ENCODE data around the gene KIF20B.

The KIF20B gene

DNA sequence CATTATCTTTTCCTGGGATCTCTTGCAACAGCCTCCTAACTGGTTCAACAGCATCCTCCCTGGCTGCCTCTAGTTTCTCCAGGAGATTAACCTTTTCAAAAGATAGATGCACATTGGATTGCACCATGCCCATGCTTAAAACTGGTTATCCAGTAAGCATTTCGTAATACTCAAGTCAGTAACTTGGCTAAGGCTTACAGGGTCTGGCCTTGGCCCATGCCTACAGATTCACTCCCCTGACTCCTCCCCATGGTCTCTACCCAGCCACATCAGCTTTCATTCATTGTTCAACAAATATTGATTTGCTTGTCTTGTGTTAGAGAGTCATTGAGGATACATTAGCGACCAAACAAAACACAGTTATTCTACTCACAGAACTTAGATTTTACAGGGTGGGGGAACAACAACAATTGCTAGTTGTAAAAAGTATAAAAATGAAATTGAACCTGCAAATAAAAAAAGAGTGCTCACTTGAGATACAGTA lies 1.8 kb upstream of the KIF20B start:
- no peak overlapping the region for H3K4me3 ChIP-seq (replicated peaks in 1 of 2; ENCODE audit: low read depth in 2 of 2, low read length in 2 of 2)
- peak in 1 of 2 donors; percentile 53 for DNase-seq (ENCODE audit: low read depth in 2 of 2)
- TF ChIP-seq, protein P1, sequence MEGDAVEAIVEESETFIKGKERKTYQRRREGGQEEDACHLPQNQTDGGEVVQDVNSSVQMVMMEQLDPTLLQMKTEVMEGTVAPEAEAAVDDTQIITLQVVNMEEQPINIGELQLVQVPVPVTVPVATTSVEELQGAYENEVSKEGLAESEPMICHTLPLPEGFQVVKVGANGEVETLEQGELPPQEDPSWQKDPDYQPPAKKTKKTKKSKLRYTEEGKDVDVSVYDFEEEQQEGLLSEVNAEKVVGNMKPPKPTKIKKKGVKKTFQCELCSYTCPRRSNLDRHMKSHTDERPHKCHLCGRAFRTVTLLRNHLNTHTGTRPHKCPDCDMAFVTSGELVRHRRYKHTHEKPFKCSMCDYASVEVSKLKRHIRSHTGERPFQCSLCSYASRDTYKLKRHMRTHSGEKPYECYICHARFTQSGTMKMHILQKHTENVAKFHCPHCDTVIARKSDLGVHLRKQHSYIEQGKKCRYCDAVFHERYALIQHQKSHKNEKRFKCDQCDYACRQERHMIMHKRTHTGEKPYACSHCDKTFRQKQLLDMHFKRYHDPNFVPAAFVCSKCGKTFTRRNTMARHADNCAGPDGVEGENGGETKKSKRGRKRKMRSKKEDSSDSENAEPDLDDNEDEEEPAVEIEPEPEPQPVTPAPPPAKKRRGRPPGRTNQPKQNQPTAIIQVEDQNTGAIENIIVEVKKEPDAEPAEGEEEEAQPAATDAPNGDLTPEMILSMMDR (IDR thresholded peaks at IDR 0.05; ENCODE audit: low read depth, low read length): no peak

DNA sequence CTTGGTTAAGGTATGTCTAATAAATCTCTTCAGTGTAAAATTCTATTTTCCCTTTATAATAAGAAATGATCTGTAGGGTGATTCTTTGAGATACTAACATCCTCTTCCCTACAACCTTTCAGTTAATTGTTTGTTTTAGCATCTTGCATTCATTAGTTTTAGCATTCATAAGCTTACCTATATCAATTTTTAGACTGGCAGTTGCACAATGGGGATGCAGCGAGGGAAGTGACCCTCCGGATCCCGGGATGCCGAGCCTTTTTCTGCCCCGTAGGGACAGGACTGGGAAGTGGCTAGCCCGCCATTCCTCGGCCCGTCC lies 508 bp upstream of the KIF20B start:
- TF ChIP-seq, protein P1 (IDR thresholded peaks at IDR 0.05; ENCODE audit: low read depth, low read length): no peak
- DNase-seq (ENCODE audit: low read depth in 2 of 2): no peak
- peak overlapping the region; percentile 86 to 95 for H3K4me3 ChIP-seq (replicated peaks in 1 of 2; ENCODE audit: low read depth in 2 of 2, low read length in 2 of 2)

DNA sequence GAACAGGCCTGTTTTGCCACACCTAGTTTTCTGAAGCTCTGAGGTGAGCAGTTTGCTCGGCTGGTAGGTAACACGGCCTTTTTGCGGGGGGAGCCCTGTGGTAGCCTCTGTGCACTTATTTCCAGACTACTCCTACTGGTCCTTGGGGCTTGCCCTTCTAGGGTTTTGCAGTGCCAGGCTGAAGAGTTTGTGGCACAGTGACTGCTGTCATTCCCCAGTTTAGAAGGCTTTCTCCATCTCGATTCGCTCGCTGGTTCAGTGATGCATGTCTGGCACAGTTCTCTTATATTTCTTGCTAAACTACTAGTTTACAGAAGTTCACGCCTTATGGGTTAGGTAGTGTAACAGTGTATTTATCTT lies 711 bp downstream of the KIF20B start:
- peak in 1 of 2 donors; percentile 28 for DNase-seq (ENCODE audit: low read depth in 2 of 2)
- H3K4me3 ChIP-seq (replicated peaks in 1 of 2; ENCODE audit: low read depth in 2 of 2, low read length in 2 of 2): peak overlapping the region; percentile 86 to 95
- TF ChIP-seq, protein P1 (IDR thresholded peaks at IDR 0.05; ENCODE audit: low read depth, low read length): no peak

DNA sequence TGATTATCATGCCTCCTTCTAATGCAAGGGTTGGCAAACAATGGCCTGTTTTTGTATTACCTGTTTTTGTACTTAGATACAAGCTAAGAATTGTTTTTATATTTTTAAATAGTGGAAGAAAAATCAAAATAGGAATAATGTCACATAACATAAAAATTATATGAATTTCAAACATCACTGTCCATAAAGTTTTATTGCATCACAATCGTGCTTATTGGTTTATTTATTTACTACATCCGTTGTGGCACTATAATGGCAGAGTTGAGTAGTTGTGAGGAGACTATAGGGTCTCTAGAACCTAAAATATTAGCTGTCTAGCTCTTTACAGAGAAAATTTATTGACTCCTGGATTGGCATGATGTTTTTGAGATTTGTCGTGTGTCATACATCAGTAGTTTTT lies 4.1 kb downstream of the KIF20B start:
- H3K4me3 ChIP-seq (replicated peaks in 1 of 2; ENCODE audit: low read depth in 2 of 2, low read length in 2 of 2): no peak overlapping the region
- no peak for DNase-seq (ENCODE audit: low read depth in 2 of 2)
- TF ChIP-seq, protein P1 (IDR thresholded peaks at IDR 0.05; ENCODE audit: low read depth, low read length): no peak

DNA sequence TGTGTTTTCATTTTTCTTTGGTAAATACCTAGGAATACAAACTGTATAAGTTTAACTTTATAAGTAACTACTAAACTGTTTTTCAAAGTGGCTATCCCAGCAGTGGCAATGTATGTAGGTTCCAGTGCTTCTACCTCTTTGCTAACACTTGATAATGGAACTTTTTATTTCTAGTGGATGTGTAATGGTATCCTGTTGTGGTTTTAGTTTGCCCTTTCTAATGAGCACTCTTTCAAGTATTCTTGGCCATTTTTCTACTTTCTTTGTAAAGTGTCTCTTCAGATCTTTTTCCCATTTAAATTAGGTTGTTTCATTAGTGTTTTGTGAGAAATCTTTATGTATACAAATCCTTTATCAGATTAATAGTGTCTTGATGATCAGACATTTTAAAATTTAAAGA lies 4.6 kb downstream of the KIF20B start:
- peak; percentile 16 to 31 for DNase-seq (ENCODE audit: low read depth in 2 of 2)
- no peak overlapping the region for H3K4me3 ChIP-seq (replicated peaks in 1 of 2; ENCODE audit: low read depth in 2 of 2, low read length in 2 of 2)

DNA sequence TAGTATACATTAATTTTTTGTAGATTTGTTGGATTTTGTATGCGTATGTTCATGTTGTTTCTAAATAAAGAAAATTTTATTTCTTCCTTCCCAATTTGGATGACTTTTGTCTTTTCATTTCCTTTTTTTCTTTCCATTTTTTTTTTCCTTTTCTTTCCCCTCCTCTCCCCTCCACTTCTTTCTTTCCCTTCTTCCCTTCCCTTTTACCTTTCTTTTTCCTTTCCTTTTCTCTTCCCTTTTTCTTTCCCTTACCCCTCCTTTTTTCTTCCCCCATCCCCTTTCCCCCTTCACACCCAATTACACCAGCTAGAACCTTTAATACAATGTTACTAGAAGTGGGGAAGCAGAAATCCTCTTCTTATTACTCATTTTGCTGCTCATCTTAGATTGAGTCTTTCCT lies 6.0 kb downstream of the KIF20B start:
- DNase-seq (ENCODE audit: low read depth in 2 of 2): no peak
- no peak overlapping the region for H3K4me3 ChIP-seq (replicated peaks in 1 of 2; ENCODE audit: low read depth in 2 of 2, low read length in 2 of 2)
- TF ChIP-seq, protein P1 (IDR thresholded peaks at IDR 0.05; ENCODE audit: low read depth, low read length): no peak

More for the DNA sequence above, 4.6 kb downstream of the KIF20B start:
- TF ChIP-seq, protein P1 (IDR thresholded peaks at IDR 0.05; ENCODE audit: low read depth, low read length): no peak

DNA sequence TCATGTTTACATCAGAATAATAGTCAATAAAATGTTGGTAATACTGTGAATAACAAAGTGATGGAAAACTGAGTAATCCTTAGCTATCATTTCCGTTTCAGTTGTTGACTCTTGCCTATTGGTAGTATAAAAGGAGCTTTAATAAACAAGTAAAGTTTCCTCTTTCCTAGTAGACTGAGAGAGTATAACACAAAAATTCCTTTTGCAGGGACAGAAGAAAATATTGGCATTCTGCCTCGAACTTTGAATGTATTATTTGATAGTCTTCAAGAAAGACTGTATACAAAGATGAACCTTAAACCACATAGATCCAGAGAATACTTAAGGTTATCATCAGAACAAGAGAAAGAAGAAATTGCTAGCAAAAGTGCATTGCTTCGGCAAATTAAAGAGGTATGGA lies 9.4 kb downstream of the KIF20B start:
- peak in 1 of 2 donors; percentile 37 for DNase-seq (ENCODE audit: low read depth in 2 of 2)
- H3K4me3 ChIP-seq (replicated peaks in 1 of 2; ENCODE audit: low read depth in 2 of 2, low read length in 2 of 2): no peak overlapping the region
- TF ChIP-seq, protein P1 (IDR thresholded peaks at IDR 0.05; ENCODE audit: low read depth, low read length): no peak
